ENCODE data around the gene HOMER1. TPM values are rescaled to one million over a fixed set of nuclear protein-coding genes. Genes with fewer than 3 reads are reported as not detected.

The HOMER1 gene
- total and polyA plus RNA-seq, 2 of the 13 experiments (the other 11 are each of a cell fraction or from before 2014, with no cell fraction given): 5.3 to 24.8 TPM

DNA sequence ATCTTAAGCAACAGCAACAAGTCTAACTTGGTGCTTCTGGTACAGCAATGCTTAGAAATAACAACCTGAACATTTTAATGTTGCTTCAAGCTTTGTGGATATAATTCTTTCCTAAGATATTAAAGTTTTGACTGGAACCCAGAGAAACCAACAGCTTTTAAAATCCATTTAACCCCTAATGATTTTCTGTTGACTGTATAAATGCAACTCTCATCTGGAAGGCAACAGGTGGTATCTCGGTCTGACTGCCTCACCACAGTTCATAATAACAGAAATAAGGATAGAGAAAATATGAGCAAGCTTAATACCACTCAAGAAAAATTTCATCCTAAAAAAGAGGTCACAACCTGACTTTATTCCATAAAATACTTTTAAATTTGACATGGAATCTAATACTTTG, 116.9 kb downstream of the HOMER1 start:
- BruUV-seq (replicated peaks): no TSS peak
- WGBS (ENCODE audit: low lambda C conversion rate): 93% methylated on average over 1 of the region's 1 CpG
- Histone ChIP-seq H2AFZ (ENCODE audit: low read length) (no peak overlapping the region), H3K79me2 (ENCODE audit: insufficient read depth, low read length) (no peaks in the 10 kb centered on the region), H3K4me2 (ENCODE audit: low read depth, low read length) (no peak overlapping the region), H3K4me1 (ENCODE audit: insufficient read depth, low read length) (no peaks in the 10 kb centered on the region; the same call in 1 of the 2 replicates), H3K9ac (ENCODE audit: insufficient read depth, low read depth, low read length) (no peak overlapping the region), H3K4me3 (replicated peaks in 1 of 3; ENCODE audit: insufficient read depth in 1 of 3, low read depth in 2 of 3, low read length in 3 of 3) (no peak overlapping the region), H3K27me3 (ENCODE audit: control insufficient read depth in 1 of 2, insufficient read depth in 2 of 2, low read length in 2 of 2) (no peaks in the 10 kb centered on the region), H3K9me3 (ENCODE audit: low read length) (no peaks in the 10 kb centered on the region), H3K36me3 (replicated peaks in 1 of 2; ENCODE audit: control insufficient read depth in 1 of 2, insufficient read depth in 2 of 2, low read length in 2 of 2) (peaks cover 4 to 34% of the 10 kb centered on the region in 2 experiments), H3K27ac (ENCODE audit: extremely low read length, insufficient read depth, low read length) (no peak overlapping the region), H4K20me1 (ENCODE audit: insufficient read depth, low read length) (no peaks in the 10 kb centered on the region)
- intact Hi-C loops (cut with micrococcal nuclease; ENCODE audit: unreplicated experiment): no loop called here
- ChIA-PET CTCF (ENCODE audit: low intra/inter-chr PET ratio, low total read pairs) (no interaction called here), POLR2A (no interaction called here)
- ATAC-seq: no peak
- no peak for DNase-seq (ENCODE audit: low spot score)
- no peak for TF ChIP-seq ZNF83 (CRISPR knock-in tag; IDR thresholded peaks at IDR 0.05; ENCODE audit: borderline replicate concordance)
- no peak for TF ChIP-seq POLR2AphosphoS5 (IDR thresholded peaks at IDR 0.05; ENCODE audit: low read depth, low read length)
- TF ChIP-seq, protein P1, sequence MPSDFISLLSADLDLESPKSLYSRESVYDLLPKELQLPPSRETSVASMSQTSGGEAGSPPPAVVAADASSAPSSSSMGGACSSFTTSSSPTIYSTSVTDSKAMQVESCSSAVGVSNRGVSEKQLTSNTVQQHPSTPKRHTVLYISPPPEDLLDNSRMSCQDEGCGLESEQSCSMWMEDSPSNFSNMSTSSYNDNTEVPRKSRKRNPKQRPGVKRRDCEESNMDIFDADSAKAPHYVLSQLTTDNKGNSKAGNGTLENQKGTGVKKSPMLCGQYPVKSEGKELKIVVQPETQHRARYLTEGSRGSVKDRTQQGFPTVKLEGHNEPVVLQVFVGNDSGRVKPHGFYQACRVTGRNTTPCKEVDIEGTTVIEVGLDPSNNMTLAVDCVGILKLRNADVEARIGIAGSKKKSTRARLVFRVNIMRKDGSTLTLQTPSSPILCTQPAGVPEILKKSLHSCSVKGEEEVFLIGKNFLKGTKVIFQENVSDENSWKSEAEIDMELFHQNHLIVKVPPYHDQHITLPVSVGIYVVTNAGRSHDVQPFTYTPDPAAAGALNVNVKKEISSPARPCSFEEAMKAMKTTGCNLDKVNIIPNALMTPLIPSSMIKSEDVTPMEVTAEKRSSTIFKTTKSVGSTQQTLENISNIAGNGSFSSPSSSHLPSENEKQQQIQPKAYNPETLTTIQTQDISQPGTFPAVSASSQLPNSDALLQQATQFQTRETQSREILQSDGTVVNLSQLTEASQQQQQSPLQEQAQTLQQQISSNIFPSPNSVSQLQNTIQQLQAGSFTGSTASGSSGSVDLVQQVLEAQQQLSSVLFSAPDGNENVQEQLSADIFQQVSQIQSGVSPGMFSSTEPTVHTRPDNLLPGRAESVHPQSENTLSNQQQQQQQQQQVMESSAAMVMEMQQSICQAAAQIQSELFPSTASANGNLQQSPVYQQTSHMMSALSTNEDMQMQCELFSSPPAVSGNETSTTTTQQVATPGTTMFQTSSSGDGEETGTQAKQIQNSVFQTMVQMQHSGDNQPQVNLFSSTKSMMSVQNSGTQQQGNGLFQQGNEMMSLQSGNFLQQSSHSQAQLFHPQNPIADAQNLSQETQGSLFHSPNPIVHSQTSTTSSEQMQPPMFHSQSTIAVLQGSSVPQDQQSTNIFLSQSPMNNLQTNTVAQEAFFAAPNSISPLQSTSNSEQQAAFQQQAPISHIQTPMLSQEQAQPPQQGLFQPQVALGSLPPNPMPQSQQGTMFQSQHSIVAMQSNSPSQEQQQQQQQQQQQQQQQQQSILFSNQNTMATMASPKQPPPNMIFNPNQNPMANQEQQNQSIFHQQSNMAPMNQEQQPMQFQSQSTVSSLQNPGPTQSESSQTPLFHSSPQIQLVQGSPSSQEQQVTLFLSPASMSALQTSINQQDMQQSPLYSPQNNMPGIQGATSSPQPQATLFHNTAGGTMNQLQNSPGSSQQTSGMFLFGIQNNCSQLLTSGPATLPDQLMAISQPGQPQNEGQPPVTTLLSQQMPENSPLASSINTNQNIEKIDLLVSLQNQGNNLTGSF (CRISPR knock-in tag; IDR thresholded peaks at IDR 0.05): no peak
- TF ChIP-seq ZNF652 (CRISPR knock-in tag; IDR thresholded peaks at IDR 0.05; ENCODE audit: borderline replicate concordance, low read depth): no peak
- TF ChIP-seq SOX5 (CRISPR knock-in tag; IDR thresholded peaks at IDR 0.05; ENCODE audit: borderline replicate concordance): no peak
- no peak for TF ChIP-seq ZNF850 (CRISPR knock-in tag; conservative IDR thresholded peaks at IDR 0.05)
- TF ChIP-seq, protein P2, sequence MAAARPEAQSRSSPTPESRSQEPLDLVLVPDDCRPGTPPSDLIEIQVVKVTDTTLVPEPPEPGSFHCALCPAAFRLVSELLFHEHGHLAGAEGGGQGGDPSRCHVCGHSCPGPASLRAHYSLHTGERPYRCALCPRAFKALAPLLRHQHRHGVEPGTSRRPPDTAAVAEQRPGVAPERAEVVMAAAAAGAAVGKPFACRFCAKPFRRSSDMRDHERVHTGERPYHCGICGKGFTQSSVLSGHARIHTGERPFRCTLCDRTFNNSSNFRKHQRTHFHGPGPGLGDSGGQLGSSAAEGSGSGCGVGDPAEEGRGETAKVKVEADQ (CRISPR knock-in tag; IDR thresholded peaks at IDR 0.05; ENCODE audit: borderline replicate concordance): no peak
- no peak for TF ChIP-seq ZSCAN25 (CRISPR knock-in tag; IDR thresholded peaks at IDR 0.05)
- no peak for TF ChIP-seq ZNF160 (CRISPR knock-in tag; IDR thresholded peaks at IDR 0.05)
- TF ChIP-seq GLI4 (CRISPR knock-in tag; IDR thresholded peaks at IDR 0.05; ENCODE audit: borderline replicate concordance): no peak
- TF ChIP-seq CCAR2 (optimal IDR thresholded peaks at IDR 0.05; ENCODE audit: low read depth, low read length): no peak
- TF ChIP-seq RXRB (CRISPR knock-in tag; IDR thresholded peaks at IDR 0.05; ENCODE audit: borderline replicate concordance): no peak
- TF ChIP-seq ZIK1 (CRISPR knock-in tag; IDR thresholded peaks at IDR 0.05; ENCODE audit: borderline replicate concordance, low read depth): no peak
- no peak for TF ChIP-seq ARNT (IDR thresholded peaks at IDR 0.05)
- TF ChIP-seq RAD51 (IDR thresholded peaks at IDR 0.05; ENCODE audit: borderline replicate concordance): no peak
- TF ChIP-seq, protein P3, sequence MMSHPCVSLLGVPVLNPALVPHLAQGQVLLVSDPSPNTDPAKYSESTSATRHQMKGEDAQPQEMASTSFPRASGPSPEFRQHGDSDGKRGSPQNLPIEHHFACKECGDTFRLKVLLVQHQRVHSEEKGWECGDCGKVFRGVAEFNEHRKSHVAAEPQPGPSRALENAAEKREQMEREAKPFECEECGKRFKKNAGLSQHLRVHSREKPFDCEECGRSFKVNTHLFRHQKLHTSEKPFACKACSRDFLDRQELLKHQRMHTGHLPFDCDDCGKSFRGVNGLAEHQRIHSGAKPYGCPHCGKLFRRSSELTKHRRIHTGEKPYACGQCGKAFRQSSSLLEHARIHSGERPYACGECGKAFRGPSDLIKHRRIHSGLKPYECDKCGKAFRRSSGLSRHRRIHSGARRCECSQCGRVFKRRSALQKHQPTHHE (CRISPR knock-in tag; IDR thresholded peaks at IDR 0.05; ENCODE audit: borderline replicate concordance): no peak
- TF ChIP-seq SP2 (CRISPR knock-in tag; IDR thresholded peaks at IDR 0.05): no peak
- no peak for FAIRE-seq
- in situ Hi-C loops (cut with HindIII; ENCODE audit: extremely low pct_ligation_motif_present, low pct_unique_long_range_greater_than_20kb): no loop called here
